Sigmoid colon (tissue), 4 donors: ENCODE results near the gene DIMT1.

ENCODE experiments used
- CTCF ChIP-seq, 4 experiments: fragments of 450-650 bp in 3 of 4; fragments of 200-600 bp in 1 of 4; IDR thresholded peaks; one replicate each; pipeline ENCODE4 v1.5.1; 2016 to 2019; ENCODE audit warnings: antibody characterized with exemption in 4 of 4, mild to moderate bottlenecking in 3 of 4, moderate library complexity in 2 of 4
- EP300 ChIP-seq, 4 donors: sonication (generic); formaldehyde crosslinking; IDR thresholded peaks; one replicate each; pipeline ENCODE4 v1.6.1; 2017; ENCODE audit warnings: antibody characterized with exemption in 4 of 4
- POLR2A ChIP-seq, 2 donors: fragments of 450-650 bp; IDR thresholded peaks; one replicate each; pipeline ENCODE4 v1.6.1; 2016; ENCODE audit warnings: antibody characterized with exemption in 2 of 2, mild to moderate bottlenecking in 2 of 2, moderate library complexity in 2 of 2

- TF ChIP-seq EP300 (IDR thresholded peaks at IDR 0.05) (no peak), CTCF (IDR thresholded peaks at IDR 0.05) (no peak), POLR2A (IDR thresholded peaks at IDR 0.05) (no peak)
Measured at GRCh38 chr5:62432621-62433064, 28.9 kb upstream of the DIMT1 start.
